Endodermal cell (in vitro differentiated cells): ENCODE measurements around the gene TRPV5. TPM values are rescaled to one million over a fixed set of nuclear protein-coding genes. Genes with fewer than 3 reads are reported as not detected.
A peak's percentile ranks its signal among the peaks of the same experiment; 100 is the strongest.

Experiments
- DNase-seq: peaks from one replicate; pipeline ENCODE4 v3.0.0-alpha.2; 2017
- H3K27ac ChIP-seq: 2 replicates; pipeline ENCODE4 v1.5.1; 2013; ENCODE audit warnings: mild to moderate bottlenecking, low read depth, low read length, moderate library complexity
- H3K27me3 ChIP-seq: 2 replicates; pipeline ENCODE4 v1.6.1; 2013; ENCODE audit warnings: mild to moderate bottlenecking, low read length, moderate library complexity; ENCODE audit not compliant: insufficient read depth, control insufficient read depth, poor library complexity, severe bottlenecking
- H3K36me3 ChIP-seq: 2 replicates; pipeline ENCODE4 v1.7.0; 2013; ENCODE audit warnings: mild to moderate bottlenecking, low read length, moderate library complexity; ENCODE audit not compliant: control insufficient read depth, insufficient read depth
- H3K4me1 ChIP-seq: one replicate; pipeline ENCODE4 v1.7.0; 2013; ENCODE audit warnings: low read length; ENCODE audit not compliant: control insufficient read depth, insufficient read depth
- H3K4me3 ChIP-seq: 2 replicates; pipeline ENCODE4 v1.5.1; 2013; ENCODE audit warnings: mild to moderate bottlenecking, low read length, moderate library complexity
- H3K9ac ChIP-seq: 2 replicates; pipeline ENCODE4 v1.6.1; 2013; ENCODE audit warnings: mild to moderate bottlenecking, low read length, moderate library complexity; ENCODE audit not compliant: poor library complexity, severe bottlenecking; ENCODE audit errors: extremely low read depth
- H3K9me3 ChIP-seq: 2 replicates; pipeline ENCODE4 v1.6.1; 2013; ENCODE audit warnings: mild to moderate bottlenecking, low read length, moderate library complexity; ENCODE audit not compliant: control insufficient read depth
- H3K27ac Mint-ChIP-seq: 2 replicates; pipeline ENCODE4 v1.8.0; 2020; ENCODE audit warnings: mixed read lengths
- H3K27me3 Mint-ChIP-seq: 2 replicates; pipeline ENCODE4 v1.8.0; 2021; ENCODE audit warnings: mild to moderate bottlenecking, mixed read lengths; ENCODE audit not compliant: insufficient read depth
- H3K36me3 Mint-ChIP-seq: 2 replicates; pipeline ENCODE4 v1.8.0; 2020; ENCODE audit warnings: low read depth, mixed read lengths
- H3K4me1 Mint-ChIP-seq: 2 replicates; pipeline ENCODE4 v1.8.0; 2020; ENCODE audit warnings: mixed read lengths
- H3K4me3 Mint-ChIP-seq: 2 replicates; pipeline ENCODE4 v1.8.0; 2020; ENCODE audit warnings: mild to moderate bottlenecking, moderate library complexity, mixed read lengths
- H3K9me3 Mint-ChIP-seq: 2 replicates; pipeline ENCODE4 v1.8.0; 2020; ENCODE audit warnings: mild to moderate bottlenecking, mixed read lengths
- WGBS, 2 experiments: methylation state at CpG; one replicate each; pipeline versions ENCODE4 v1.1.5 to v1.1.7; 2013; ENCODE audit warnings: missing lambda C conversion rate in 2 of 2, mixed read lengths in 1 of 2; ENCODE audit not compliant: insufficient coverage in 1 of 2, insufficient read length in 1 of 2; 5-methylcytosine and 5-hydroxymethylcytosine counted together
- total RNA-seq, 2 donors: library from RNA; stranded (reverse); fragmentation: NEBNext Ultra II Directional in 1 of 2; extraction: Animal tissue kit (Norgen Biotek cat#: 25700) in 1 of 2; gene quantifications; 2 replicates in 1 of 2; 3 replicates in 1 of 2; pipeline ENCODE4 v1.2.1, GENCODE V29; 2021
- TF ChIP-seq, protein P1 (sequence below): fragments of 200-600 bp; sonication (generic); conservative IDR thresholded peaks from 2 replicates; pipeline ENCODE4 v1.5.0; 2021; ENCODE audit warnings: antibody characterized with exemption, mild to moderate bottlenecking

Gene TRPV5
- total RNA-seq, 2 donors from 2014 or later = 0.15 to 0.22 TPM

DNA sequence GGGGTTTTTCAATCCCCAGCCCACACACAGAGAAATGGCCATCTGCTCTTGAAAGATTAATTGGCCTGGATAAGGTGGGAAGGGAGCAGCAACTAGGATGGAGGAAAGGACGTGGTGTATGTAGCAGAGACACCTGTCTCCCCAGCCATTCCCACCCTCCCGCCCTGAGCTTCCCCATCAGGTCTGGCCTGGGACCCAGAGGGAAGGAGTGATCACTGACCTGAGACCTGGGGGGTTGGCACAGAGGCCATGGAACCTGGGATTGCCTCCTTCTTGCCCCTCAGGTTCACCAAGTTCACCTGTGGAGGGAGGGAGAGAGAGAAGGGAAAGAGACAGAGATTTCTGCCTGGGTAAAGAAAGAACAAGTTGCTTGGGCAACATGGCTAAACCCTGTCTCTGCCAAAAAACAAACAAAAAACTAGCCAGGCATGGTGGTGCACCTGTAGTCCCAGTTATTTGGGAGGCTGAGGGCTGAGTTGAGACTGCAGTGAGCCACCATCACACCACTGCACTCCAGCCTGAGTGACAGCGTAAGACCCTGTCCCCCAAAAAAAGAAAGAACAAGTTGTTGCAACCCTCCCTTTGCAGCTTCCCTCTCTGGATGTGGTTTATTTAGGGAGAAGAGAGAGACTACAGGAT is 36.7 kb downstream of the TRPV5 start:
- Histone ChIP-seq H3K9me3 (no peaks in the 10 kb centered on the region), H3K4me1 (no peaks in the 10 kb centered on the region), H3K27me3 (peaks cover 9% of the 10 kb centered on the region), H3K36me3 (no peaks in the 10 kb centered on the region), H3K4me3 (no peak overlapping the region), H3K9ac (no peak overlapping the region), H3K27ac (no peak overlapping the region)
- Mint-ChIP-seq H3K36me3 (no peaks in the 10 kb centered on the region), H3K4me1 (peaks cover 27% of the 10 kb centered on the region), H3K27ac (no peak overlapping the region), H3K4me3 (no peak overlapping the region), H3K9me3 (peaks cover 1% of the 10 kb centered on the region), H3K27me3 (peaks cover 35% of the 10 kb centered on the region)
- TF ChIP-seq, protein P1, sequence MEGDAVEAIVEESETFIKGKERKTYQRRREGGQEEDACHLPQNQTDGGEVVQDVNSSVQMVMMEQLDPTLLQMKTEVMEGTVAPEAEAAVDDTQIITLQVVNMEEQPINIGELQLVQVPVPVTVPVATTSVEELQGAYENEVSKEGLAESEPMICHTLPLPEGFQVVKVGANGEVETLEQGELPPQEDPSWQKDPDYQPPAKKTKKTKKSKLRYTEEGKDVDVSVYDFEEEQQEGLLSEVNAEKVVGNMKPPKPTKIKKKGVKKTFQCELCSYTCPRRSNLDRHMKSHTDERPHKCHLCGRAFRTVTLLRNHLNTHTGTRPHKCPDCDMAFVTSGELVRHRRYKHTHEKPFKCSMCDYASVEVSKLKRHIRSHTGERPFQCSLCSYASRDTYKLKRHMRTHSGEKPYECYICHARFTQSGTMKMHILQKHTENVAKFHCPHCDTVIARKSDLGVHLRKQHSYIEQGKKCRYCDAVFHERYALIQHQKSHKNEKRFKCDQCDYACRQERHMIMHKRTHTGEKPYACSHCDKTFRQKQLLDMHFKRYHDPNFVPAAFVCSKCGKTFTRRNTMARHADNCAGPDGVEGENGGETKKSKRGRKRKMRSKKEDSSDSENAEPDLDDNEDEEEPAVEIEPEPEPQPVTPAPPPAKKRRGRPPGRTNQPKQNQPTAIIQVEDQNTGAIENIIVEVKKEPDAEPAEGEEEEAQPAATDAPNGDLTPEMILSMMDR = no peak
- DNase-seq = peak; percentile 17
- WGBS, 2 experiments = 88% methylated on average over 3 of the region's 3 CpGs; no CpG with 5 or more reads in 1 of the 2 experiments

DNA sequence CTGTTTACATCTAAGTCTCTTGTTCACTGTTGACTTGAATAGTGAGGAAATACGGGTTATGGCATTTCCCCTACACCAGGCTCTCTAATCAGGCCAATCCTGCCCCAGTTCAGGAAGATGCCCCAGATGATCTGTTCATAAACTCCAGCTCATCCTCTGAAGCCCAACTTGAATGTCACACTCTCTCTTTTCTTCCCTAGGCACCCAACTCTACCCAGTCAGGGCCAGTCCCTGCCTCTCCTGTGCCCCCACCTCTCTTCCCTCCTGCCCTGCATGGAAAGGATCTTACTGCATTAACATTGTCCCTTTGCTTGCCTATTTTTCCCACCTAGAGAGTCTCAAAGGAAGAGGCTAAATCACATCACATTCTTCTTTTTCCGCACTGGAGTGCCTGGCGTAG is 37.4 kb downstream of the TRPV5 start:
- H3K4me3 ChIP-seq = no peak overlapping the region
- H3K36me3 ChIP-seq = no peaks in the 10 kb centered on the region
- Mint-ChIP-seq H3K27ac (no peak overlapping the region), H3K9me3 (peaks cover under 1% of the 10 kb centered on the region), H3K4me3 (no peak overlapping the region), H3K36me3 (no peaks in the 10 kb centered on the region), H3K27me3 (peaks cover 39% of the 10 kb centered on the region), H3K4me1 (peaks cover 20% of the 10 kb centered on the region)
- TF ChIP-seq, protein P1 = no peak
- H3K4me1 ChIP-seq = no peaks in the 10 kb centered on the region
- no peak for DNase-seq
- no peak overlapping the region for H3K9ac ChIP-seq
- 90 to 98% methylated on average over 2 to 3 of the region's 3 CpGs for WGBS, 2 experiments
- no peak overlapping the region for H3K27ac ChIP-seq
- peaks cover 9% of the 10 kb centered on the region for H3K27me3 ChIP-seq
- H3K9me3 ChIP-seq = no peaks in the 10 kb centered on the region

DNA sequence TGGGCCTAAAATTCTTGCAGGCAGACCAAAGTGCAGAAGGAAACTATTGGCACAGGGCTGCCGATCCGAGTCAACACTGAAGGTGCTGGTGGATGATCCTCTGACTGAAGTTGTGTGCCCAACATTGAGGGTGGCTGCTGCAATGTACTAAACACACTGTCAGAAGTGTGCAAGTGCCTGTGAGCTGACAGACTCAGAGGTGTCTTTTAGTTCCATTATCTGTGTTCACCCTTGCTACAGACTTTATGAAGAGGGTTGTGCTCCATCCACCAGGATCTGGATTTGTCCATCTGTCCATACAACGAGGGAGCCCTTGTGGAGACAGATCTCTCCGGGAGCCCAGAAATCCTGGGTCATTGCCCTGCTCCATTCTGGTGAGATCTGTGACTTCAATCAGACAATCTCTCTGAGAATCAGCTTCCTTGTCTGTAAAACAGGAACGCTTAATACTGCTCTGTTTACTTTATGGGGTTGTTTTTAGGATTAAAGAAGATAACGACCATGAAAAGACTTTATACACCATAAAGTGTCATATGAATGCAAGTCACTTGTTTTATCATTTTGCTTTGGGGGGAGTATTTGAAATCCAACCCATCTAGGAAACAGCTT is 38.5 kb downstream of the TRPV5 start:
- H3K9ac ChIP-seq = no peak overlapping the region
- H3K27me3 ChIP-seq = peaks cover 9% of the 10 kb centered on the region
- Mint-ChIP-seq H3K4me1 (peaks cover 20% of the 10 kb centered on the region), H3K36me3 (no peaks in the 10 kb centered on the region), H3K4me3 (no peak overlapping the region), H3K9me3 (peaks cover 4% of the 10 kb centered on the region), H3K27me3 (peaks cover 41% of the 10 kb centered on the region), H3K27ac (no peak overlapping the region)
- H3K27ac ChIP-seq = no peak overlapping the region
- H3K36me3 ChIP-seq = no peaks in the 10 kb centered on the region
- no peaks in the 10 kb centered on the region for H3K9me3 ChIP-seq
- H3K4me3 ChIP-seq = no peak overlapping the region
- 88% methylated on average over 4 to 6 of the region's 6 CpGs for WGBS, 2 experiments
- TF ChIP-seq, protein P1 = no peak
- DNase-seq = peak; percentile 22
- no peaks in the 10 kb centered on the region for H3K4me1 ChIP-seq
